ENCODE data around the gene TEC. TPM values are rescaled to one million over a fixed set of nuclear protein-coding genes. Genes with fewer than 3 reads are reported as not detected.
"Not testable (repeated sequence)": the region's sequence is repeated elsewhere in the genome, so short reads cannot be mapped to it uniquely, and the experiment has no call there.

TEC gene
- total RNA-seq, 1 donor from 2014 or later: 7.7 TPM

- no peaks in the 10 kb centered on the region for H3K9me3 ChIP-seq
- DNase-seq: no peak
- H3K4me3 ChIP-seq: no peak overlapping the region
- no peak for ATAC-seq
- H3K27me3 ChIP-seq: no peaks in the 10 kb centered on the region
- peaks cover 13% of the 10 kb centered on the region for H3K36me3 ChIP-seq
- H3K27ac ChIP-seq: no peak overlapping the region
- TF ChIP-seq, protein P1, sequence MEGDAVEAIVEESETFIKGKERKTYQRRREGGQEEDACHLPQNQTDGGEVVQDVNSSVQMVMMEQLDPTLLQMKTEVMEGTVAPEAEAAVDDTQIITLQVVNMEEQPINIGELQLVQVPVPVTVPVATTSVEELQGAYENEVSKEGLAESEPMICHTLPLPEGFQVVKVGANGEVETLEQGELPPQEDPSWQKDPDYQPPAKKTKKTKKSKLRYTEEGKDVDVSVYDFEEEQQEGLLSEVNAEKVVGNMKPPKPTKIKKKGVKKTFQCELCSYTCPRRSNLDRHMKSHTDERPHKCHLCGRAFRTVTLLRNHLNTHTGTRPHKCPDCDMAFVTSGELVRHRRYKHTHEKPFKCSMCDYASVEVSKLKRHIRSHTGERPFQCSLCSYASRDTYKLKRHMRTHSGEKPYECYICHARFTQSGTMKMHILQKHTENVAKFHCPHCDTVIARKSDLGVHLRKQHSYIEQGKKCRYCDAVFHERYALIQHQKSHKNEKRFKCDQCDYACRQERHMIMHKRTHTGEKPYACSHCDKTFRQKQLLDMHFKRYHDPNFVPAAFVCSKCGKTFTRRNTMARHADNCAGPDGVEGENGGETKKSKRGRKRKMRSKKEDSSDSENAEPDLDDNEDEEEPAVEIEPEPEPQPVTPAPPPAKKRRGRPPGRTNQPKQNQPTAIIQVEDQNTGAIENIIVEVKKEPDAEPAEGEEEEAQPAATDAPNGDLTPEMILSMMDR (IDR thresholded peaks at IDR 0.05): no peak
- H3K4me1 ChIP-seq: no peaks in the 10 kb centered on the region
- intact Hi-C loops (cut with DNase I): no loop called here
Measured at GRCh38 chr4:48167538-48168263, 101.9 kb downstream of the TEC start.

DNA sequence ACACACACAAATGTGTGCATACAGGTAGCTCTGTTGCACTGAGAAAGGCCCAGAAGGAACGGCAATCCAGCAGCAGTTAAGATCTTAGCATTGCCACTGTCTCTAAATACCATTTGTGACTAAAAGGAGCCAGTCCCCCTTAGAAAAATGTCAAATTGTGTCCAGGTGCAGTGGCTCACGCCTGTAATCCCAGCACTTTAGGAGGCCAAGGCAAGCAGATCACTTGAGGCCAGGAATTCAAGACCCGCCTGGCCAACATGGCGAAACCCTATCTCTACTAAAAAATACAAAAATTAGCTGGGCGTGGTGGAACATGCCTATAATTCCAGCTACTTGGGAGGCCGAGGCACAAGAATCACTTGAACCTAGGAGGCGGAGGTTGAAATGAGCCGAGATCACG lies 105.1 kb downstream of the TEC start:
- ATAC-seq; H3K4me3 ChIP-seq; H3K9me3 ChIP-seq; H3K4me1 ChIP-seq; H3K27me3 ChIP-seq; H3K27ac ChIP-seq; DNase-seq; intact Hi-C loops (cut with DNase I): not testable (repeated sequence)
- peaks cover 13% of the 10 kb centered on the region for H3K36me3 ChIP-seq

- peaks cover 13% of the 10 kb centered on the region for H3K36me3 ChIP-seq
- intact Hi-C loops (cut with DNase I): no loop called here
- H3K9me3 ChIP-seq: no peaks in the 10 kb centered on the region
- H3K27ac ChIP-seq: no peak overlapping the region
- H3K27me3 ChIP-seq: no peaks in the 10 kb centered on the region
- no peaks in the 10 kb centered on the region for H3K4me1 ChIP-seq
- no peak overlapping the region for H3K4me3 ChIP-seq
- TF ChIP-seq, protein P1 (IDR thresholded peaks at IDR 0.05): no peak
- ATAC-seq (no peak), DNase-seq (no peak)
Measured at GRCh38 chr4:48163746-48164145, 105.9 kb downstream of the TEC start.

DNA sequence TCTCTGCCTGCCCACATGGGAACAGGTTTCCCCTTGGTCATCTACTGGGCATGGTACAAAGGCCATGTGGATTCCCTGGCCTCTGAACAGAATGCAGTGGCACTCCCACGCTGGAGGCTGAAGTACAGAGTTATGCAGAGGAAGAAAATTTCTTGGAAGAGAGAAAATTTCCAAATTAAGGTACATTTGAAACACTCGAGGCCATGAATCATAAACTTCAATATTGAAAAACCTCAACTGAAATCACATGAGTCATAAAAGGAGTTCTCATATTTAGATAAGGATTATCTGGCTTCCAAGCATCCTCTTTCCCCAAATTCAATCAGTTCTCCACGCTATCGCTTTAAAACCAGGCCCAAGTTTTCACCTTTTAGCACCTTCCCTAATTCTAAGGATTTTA lies 107.5 kb downstream of the TEC start:
- peaks cover 10% of the 10 kb centered on the region for H3K36me3 ChIP-seq
- peak; percentile 73 for ATAC-seq
- H3K4me3 ChIP-seq: no peak overlapping the region
- H3K27me3 ChIP-seq: no peaks in the 10 kb centered on the region
- DNase-seq: no peak
- intact Hi-C loops (cut with DNase I): no loop called here
- no peak overlapping the region for H3K27ac ChIP-seq
- H3K9me3 ChIP-seq: no peaks in the 10 kb centered on the region
- H3K4me1 ChIP-seq: no peaks in the 10 kb centered on the region
- TF ChIP-seq, protein P1 (IDR thresholded peaks at IDR 0.05): no peak

- no peaks in the 10 kb centered on the region for H3K27me3 ChIP-seq
- H3K27ac ChIP-seq: no peak overlapping the region
- intact Hi-C loops (cut with DNase I): no loop called here
- H3K4me3 ChIP-seq: no peak overlapping the region
- ATAC-seq (peak; percentile 67), DNase-seq (no peak)
- no peaks in the 10 kb centered on the region for H3K9me3 ChIP-seq
- H3K36me3 ChIP-seq: no peaks in the 10 kb centered on the region
- H3K4me1 ChIP-seq: no peaks in the 10 kb centered on the region
- TF ChIP-seq, protein P1 (IDR thresholded peaks at IDR 0.05): no peak
Measured at GRCh38 chr4:48157271-48157670, 112.4 kb downstream of the TEC start.

DNA sequence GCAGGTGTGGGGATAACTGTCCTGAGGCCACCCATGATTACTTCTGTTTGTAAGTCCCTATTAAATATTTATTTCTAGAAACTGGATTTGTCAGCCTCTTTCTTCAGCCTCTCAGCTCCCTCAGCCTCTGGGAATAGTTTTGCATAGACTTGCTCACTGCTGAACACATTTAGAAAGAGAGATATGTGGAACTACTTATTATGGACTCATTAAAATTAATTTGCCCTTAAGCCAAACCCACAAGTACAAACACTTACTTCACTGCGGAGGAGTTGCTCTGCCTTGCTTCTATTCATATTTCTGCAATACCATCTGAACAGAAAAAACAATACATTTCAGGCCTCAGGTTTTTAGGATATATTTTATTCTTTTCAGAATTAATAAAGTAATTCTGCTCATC lies 113.2 kb downstream of the TEC start:
- intact Hi-C loops (cut with DNase I): no loop called here
- TF ChIP-seq, protein P1 (IDR thresholded peaks at IDR 0.05): no peak
- Histone ChIP-seq H3K36me3 (no peaks in the 10 kb centered on the region), H3K9me3 (no peaks in the 10 kb centered on the region), H3K27ac (no peak overlapping the region), H3K4me3 (no peak overlapping the region), H3K27me3 (no peaks in the 10 kb centered on the region), H3K4me1 (no peaks in the 10 kb centered on the region)
- ATAC-seq (no peak), DNase-seq (no peak)

Measured in upper lobe of right lung (tissue), 1 donor.